ENCODE results near the gene ZIC5. TPM values are rescaled to one million over a fixed set of nuclear protein-coding genes. Genes with fewer than 3 reads are reported as not detected.

Gene ZIC5
- polyA plus RNA-seq, 1 donor from 2014 or later: 0.94 TPM

DNA sequence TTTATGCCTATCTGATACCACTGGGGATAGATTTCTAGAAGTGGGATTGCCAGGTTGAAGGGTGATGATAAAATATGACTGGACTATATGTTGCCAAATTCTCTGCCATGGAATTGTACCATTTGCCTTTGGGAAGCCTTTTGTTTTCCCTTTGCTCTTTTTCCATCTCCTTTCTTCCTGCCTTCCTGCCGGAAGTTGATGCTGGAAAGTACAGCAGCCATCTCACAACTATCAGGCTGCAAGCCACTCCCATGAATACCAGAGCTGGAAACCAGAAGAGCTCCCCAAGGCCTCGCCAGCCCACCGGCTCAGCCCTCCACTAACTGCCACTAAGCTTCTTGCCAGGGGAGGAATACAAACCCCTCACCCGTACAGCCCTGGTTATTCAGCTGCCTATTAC is 29.7 kb downstream of the ZIC5 start:
- Histone ChIP-seq H3K4me3 (ENCODE audit: low read length) (no peak overlapping the region), H2AFZ (ENCODE audit: low read depth, low read length) (no peak overlapping the region), H3K9me3 (ENCODE audit: low read length) (no peaks in the 10 kb centered on the region), H3K27ac (ENCODE audit: low read length) (no peak overlapping the region), H3K4me2 (ENCODE audit: low read length) (no peak overlapping the region), H3K36me3 (ENCODE audit: insufficient read depth, low read length) (no peaks in the 10 kb centered on the region), H3K9me2 (ENCODE audit: insufficient read depth, low read length) (no peaks in the 10 kb centered on the region), H3K27me3 (ENCODE audit: insufficient read depth, low read depth, low read length) (no peaks in the 10 kb centered on the region), H4K20me1 (ENCODE audit: insufficient read depth) (no peaks in the 10 kb centered on the region), H3K9ac (ENCODE audit: low read length) (no peak overlapping the region), H3F3A (ENCODE audit: insufficient read depth, low read length, poor library complexity, severe bottlenecking) (no peaks in the 10 kb centered on the region), H3K79me2 (replicated peaks; ENCODE audit: insufficient read depth, low read length) (no peaks in the 10 kb centered on the region)
- no peak for TF ChIP-seq SMC3 (conservative IDR thresholded peaks at IDR 0.05; ENCODE audit: poor library complexity)
- no peak for TF ChIP-seq EP300 (conservative IDR thresholded peaks at IDR 0.05; ENCODE audit: poor library complexity, severe bottlenecking)
- no peak for TF ChIP-seq POLR2AphosphoS5 (IDR thresholded peaks at IDR 0.05)
- no peak for TF ChIP-seq TAF1 (IDR thresholded peaks at IDR 0.05; ENCODE audit: low read depth)
- TF ChIP-seq, protein P1, sequence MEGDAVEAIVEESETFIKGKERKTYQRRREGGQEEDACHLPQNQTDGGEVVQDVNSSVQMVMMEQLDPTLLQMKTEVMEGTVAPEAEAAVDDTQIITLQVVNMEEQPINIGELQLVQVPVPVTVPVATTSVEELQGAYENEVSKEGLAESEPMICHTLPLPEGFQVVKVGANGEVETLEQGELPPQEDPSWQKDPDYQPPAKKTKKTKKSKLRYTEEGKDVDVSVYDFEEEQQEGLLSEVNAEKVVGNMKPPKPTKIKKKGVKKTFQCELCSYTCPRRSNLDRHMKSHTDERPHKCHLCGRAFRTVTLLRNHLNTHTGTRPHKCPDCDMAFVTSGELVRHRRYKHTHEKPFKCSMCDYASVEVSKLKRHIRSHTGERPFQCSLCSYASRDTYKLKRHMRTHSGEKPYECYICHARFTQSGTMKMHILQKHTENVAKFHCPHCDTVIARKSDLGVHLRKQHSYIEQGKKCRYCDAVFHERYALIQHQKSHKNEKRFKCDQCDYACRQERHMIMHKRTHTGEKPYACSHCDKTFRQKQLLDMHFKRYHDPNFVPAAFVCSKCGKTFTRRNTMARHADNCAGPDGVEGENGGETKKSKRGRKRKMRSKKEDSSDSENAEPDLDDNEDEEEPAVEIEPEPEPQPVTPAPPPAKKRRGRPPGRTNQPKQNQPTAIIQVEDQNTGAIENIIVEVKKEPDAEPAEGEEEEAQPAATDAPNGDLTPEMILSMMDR (IDR thresholded peaks at IDR 0.05; ENCODE audit: poor library complexity, severe bottlenecking): no peak
- TF ChIP-seq MXI1 (conservative IDR thresholded peaks at IDR 0.05; ENCODE audit: poor library complexity, severe bottlenecking): no peak
- TF ChIP-seq EZH2 (IDR thresholded peaks at IDR 0.05; ENCODE audit: borderline replicate concordance, insufficient read depth, low read length, poor library complexity, severe bottlenecking): no peak
- TF ChIP-seq, protein P2, sequence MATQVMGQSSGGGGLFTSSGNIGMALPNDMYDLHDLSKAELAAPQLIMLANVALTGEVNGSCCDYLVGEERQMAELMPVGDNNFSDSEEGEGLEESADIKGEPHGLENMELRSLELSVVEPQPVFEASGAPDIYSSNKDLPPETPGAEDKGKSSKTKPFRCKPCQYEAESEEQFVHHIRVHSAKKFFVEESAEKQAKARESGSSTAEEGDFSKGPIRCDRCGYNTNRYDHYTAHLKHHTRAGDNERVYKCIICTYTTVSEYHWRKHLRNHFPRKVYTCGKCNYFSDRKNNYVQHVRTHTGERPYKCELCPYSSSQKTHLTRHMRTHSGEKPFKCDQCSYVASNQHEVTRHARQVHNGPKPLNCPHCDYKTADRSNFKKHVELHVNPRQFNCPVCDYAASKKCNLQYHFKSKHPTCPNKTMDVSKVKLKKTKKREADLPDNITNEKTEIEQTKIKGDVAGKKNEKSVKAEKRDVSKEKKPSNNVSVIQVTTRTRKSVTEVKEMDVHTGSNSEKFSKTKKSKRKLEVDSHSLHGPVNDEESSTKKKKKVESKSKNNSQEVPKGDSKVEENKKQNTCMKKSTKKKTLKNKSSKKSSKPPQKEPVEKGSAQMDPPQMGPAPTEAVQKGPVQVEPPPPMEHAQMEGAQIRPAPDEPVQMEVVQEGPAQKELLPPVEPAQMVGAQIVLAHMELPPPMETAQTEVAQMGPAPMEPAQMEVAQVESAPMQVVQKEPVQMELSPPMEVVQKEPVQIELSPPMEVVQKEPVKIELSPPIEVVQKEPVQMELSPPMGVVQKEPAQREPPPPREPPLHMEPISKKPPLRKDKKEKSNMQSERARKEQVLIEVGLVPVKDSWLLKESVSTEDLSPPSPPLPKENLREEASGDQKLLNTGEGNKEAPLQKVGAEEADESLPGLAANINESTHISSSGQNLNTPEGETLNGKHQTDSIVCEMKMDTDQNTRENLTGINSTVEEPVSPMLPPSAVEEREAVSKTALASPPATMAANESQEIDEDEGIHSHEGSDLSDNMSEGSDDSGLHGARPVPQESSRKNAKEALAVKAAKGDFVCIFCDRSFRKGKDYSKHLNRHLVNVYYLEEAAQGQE (IDR thresholded peaks at IDR 0.05; ENCODE audit: borderline replicate concordance): no peak

DNA sequence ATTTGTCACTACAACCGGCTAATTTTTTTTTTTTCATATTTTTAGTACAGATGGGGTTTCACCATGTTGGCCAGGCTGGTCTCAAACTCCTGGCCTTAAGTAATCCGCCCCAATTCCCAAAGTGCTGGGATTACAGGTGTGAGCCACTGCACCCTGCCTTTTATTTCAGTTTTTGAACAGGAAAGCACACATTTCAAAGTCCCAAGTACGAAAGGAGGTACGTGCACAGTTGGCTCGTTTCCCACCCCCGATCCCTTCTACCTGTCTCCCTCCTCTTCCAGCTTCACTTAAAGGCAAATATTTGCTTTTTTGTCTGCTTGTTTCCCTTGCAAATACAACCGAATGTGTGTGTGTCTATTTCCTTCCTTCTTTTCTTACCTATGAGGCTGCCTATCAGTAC is 30.5 kb downstream of the ZIC5 start:
- no peak overlapping the region for H3K27ac ChIP-seq (ENCODE audit: low read length)

More for the DNA sequence above, 30.5 kb downstream of the ZIC5 start:
- Histone ChIP-seq H3K4me3 (ENCODE audit: low read length) (no peak overlapping the region), H3K79me2 (replicated peaks; ENCODE audit: insufficient read depth, low read length) (no peaks in the 10 kb centered on the region), H3F3A (ENCODE audit: insufficient read depth, low read length, poor library complexity, severe bottlenecking) (no peaks in the 10 kb centered on the region), H4K20me1 (ENCODE audit: insufficient read depth) (no peaks in the 10 kb centered on the region), H3K27me3 (ENCODE audit: insufficient read depth, low read depth, low read length) (no peaks in the 10 kb centered on the region), H3K36me3 (ENCODE audit: insufficient read depth, low read length) (no peaks in the 10 kb centered on the region), H3K9me3 (ENCODE audit: low read length) (no peaks in the 10 kb centered on the region), H3K9me2 (ENCODE audit: insufficient read depth, low read length) (no peaks in the 10 kb centered on the region), H3K9ac (ENCODE audit: low read length) (no peak overlapping the region), H2AFZ (ENCODE audit: low read depth, low read length) (no peak overlapping the region), H3K4me2 (ENCODE audit: low read length) (no peak overlapping the region)
- TF ChIP-seq TAF1 (IDR thresholded peaks at IDR 0.05; ENCODE audit: low read depth): no peak
- no peak for TF ChIP-seq POLR2AphosphoS5 (IDR thresholded peaks at IDR 0.05)
- no peak for TF ChIP-seq SMC3 (conservative IDR thresholded peaks at IDR 0.05; ENCODE audit: poor library complexity)
- no peak for TF ChIP-seq EZH2 (IDR thresholded peaks at IDR 0.05; ENCODE audit: borderline replicate concordance, insufficient read depth, low read length, poor library complexity, severe bottlenecking)
- TF ChIP-seq MXI1 (conservative IDR thresholded peaks at IDR 0.05; ENCODE audit: poor library complexity, severe bottlenecking): no peak
- TF ChIP-seq, protein P1 (IDR thresholded peaks at IDR 0.05; ENCODE audit: poor library complexity, severe bottlenecking): no peak
- TF ChIP-seq, protein P2 (IDR thresholded peaks at IDR 0.05; ENCODE audit: borderline replicate concordance): no peak
- TF ChIP-seq RAD21 (conservative IDR thresholded peaks at IDR 0.05): no peak
- no peak for TF ChIP-seq EP300 (conservative IDR thresholded peaks at IDR 0.05; ENCODE audit: poor library complexity, severe bottlenecking)

Measured in neural cell (in vitro differentiated cells).